Esophagus muscularis mucosa (tissue), 4 donors: ENCODE data around the gene EID3. TPM values are rescaled to one million over a fixed set of nuclear protein-coding genes. Genes with fewer than 3 reads are reported as not detected.
A peak's percentile ranks its signal among the peaks of the same experiment; 100 is the strongest.

Experiments
- DNase-seq: peaks from one replicate; pipeline ENCODE4 v3.0.0-alpha.2; 2017; ENCODE audit errors: extremely low spot score
- H3K27ac ChIP-seq, 4 donors: fragments of 200-600 bp; sonication (generic); replicated peaks in 1 of 4; 1 replicate in 3 of 4; 2 replicates in 1 of 4; pipeline ENCODE4 v1.5.1; 2016 to 2019; ENCODE audit warnings: mild to moderate bottlenecking in 1 of 4
- H3K27me3 ChIP-seq, 4 donors: fragments of 200-600 bp; sonication (generic); one replicate each; pipeline versions ENCODE4 v1.5.1 to v1.6.0; 2016 to 2019
- H3K36me3 ChIP-seq, 4 donors: fragments of 200-600 bp; sonication (generic); one replicate each; pipeline ENCODE4 v1.5.1; 2016 to 2019
- H3K4me1 ChIP-seq, 4 donors: fragments of 200-600 bp; sonication (generic); one replicate each; pipeline ENCODE4 v1.5.1; 2016 to 2019
- H3K4me3 ChIP-seq, 4 donors: fragments of 200-600 bp; sonication (generic); 1 replicate in 2 of 4; 2 replicates in 2 of 4; pipeline ENCODE4 v1.5.1; 2016 to 2019; ENCODE audit warnings: mild to moderate bottlenecking in 4 of 4, moderate library complexity in 1 of 4
- H3K9me3 ChIP-seq, 4 donors: fragments of 200-600 bp; sonication (generic); 1 replicate in 3 of 4; 2 replicates in 1 of 4; pipeline ENCODE4 v1.5.1; 2016 to 2019
- CTCF ChIP-seq, 3 experiments: fragments of 200-600 bp in 2 of 3; fragments of 450-650 bp in 1 of 3; sonication (generic) in 2 of 3; IDR thresholded peaks; one replicate each; pipeline ENCODE4 v1.5.1; 2017 to 2019; ENCODE audit warnings: antibody characterized with exemption in 3 of 3, mild to moderate bottlenecking in 2 of 3, moderate library complexity in 1 of 3
- EP300 ChIP-seq: sonication (generic); formaldehyde crosslinking; IDR thresholded peaks from one replicate; pipeline ENCODE4 v1.6.1; 2017; ENCODE audit warnings: antibody characterized with exemption
- POLR2A ChIP-seq: fragments of 450-650 bp; IDR thresholded peaks from one replicate; pipeline ENCODE4 v1.6.1; 2017; ENCODE audit warnings: antibody characterized with exemption, moderate library complexity, mild to moderate bottlenecking, low read depth
- POLR2AphosphoS5 ChIP-seq, 2 donors: sonication (generic); formaldehyde crosslinking; IDR thresholded peaks; one replicate each; pipeline ENCODE4 v1.6.1; 2017; ENCODE audit warnings: antibody characterized with exemption in 2 of 2
- WGBS: methylation state at CpG from one replicate; pipeline ENCODE4 v1.1.5; 2018; 5-methylcytosine and 5-hydroxymethylcytosine counted together
- intact Hi-C: fragments of 100-400 bp; cut with DNase I; formaldehyde crosslinking; loops from one replicate; pipeline ENCODE4 v1.15.1; 2023
- total RNA-seq, 4 donors: library from RNA; depleted of rRNA; stranded (reverse); fragments of >200 nt; gene quantifications; one replicate each; pipeline versions ENCODE4 v1.1.0 to v1.2.1, GENCODE V29; 2016

The EID3 gene
- total RNA-seq, 4 donors from 2014 or later: 7.6 to 19.5 (median 12.1) TPM

DNA sequence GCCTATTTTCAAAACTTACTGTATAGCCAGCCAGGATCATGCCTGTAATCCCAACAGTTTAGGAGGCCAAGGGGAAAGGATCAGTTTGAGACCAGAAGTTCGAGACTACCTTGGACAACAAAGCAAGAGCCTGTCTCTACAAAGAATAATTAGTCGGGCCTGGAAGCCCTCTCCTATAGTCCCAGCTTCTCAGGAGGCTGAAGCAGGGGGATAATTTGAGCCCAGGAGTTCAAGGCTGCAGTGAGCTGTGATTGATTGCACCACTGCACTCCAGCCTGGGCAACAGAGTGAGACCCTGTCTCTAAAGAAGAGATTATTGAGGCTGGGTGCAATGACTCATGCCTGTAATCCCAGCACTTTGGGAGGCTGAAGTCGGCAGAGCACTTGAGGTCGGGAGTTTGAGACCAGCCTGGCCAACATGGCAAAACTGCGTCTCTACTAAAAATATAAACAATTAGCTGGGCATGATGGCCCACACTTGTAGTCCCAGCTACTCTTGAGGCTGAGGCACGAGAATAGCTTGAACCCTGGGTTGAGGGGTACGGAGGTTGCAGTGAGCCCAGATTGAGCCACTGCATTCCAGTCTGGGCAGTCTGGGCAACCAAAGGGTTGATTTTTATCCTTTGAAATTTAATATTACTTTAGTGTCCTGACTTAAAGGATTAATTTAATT is 14.1 kb downstream of the EID3 start:
- H3K9me3 ChIP-seq: no peaks in the 10 kb centered on the region
- intact Hi-C loops: no loop called here
- H3K36me3 ChIP-seq: peaks cover 86 to 100% (median 95%) of the 10 kb centered on the region in 4 donors
- DNase-seq: no peak
- H3K4me1 ChIP-seq: peaks cover 0 to 11% (median 3%) of the 10 kb centered on the region in 4 donors
- WGBS: 96% methylated on average over 7 of the region's 7 CpGs
- H3K27ac ChIP-seq: no peak overlapping the region
- TF ChIP-seq POLR2AphosphoS5 (IDR thresholded peaks at IDR 0.05): peak in 1 of 2 donors; percentile 16
- TF ChIP-seq EP300: no peak
- H3K4me3 ChIP-seq: no peak overlapping the region
- H3K27me3 ChIP-seq: no peaks in the 10 kb centered on the region

GRCh38 chr12:104319028-104319427 is 15.5 kb downstream of the EID3 start:
- Histone ChIP-seq H3K27ac (no peak overlapping the region), H3K36me3 (peaks cover 73 to 92% (median 85%) of the 10 kb centered on the region in 4 donors), H3K4me3 (no peak overlapping the region), H3K27me3 (no peaks in the 10 kb centered on the region), H3K9me3 (no peaks in the 10 kb centered on the region), H3K4me1 (peaks cover 0 to 11% (median 3%) of the 10 kb centered on the region in 4 donors)
- intact Hi-C loops: no loop called here
- DNase-seq: no peak
- TF ChIP-seq POLR2A: no peak
- no peak for TF ChIP-seq EP300
- TF ChIP-seq CTCF (IDR thresholded peaks at IDR 0.05): no peak
- no peak for TF ChIP-seq POLR2AphosphoS5 (IDR thresholded peaks at IDR 0.05)
- WGBS: 92% methylated on average over 1 of the region's 1 CpG

GRCh38 chr12:104319918-104320626 is 16.5 kb downstream of the EID3 start:
- H3K36me3 ChIP-seq: peaks cover 62 to 92% (median 85%) of the 10 kb centered on the region in 4 donors
- H3K4me1 ChIP-seq: peaks cover 0 to 9% (median 3%) of the 10 kb centered on the region in 4 donors
- TF ChIP-seq POLR2AphosphoS5 (IDR thresholded peaks at IDR 0.05): peak in 1 of 2 donors; percentile 34
- TF ChIP-seq EP300: no peak
- no peak overlapping the region for H3K27ac ChIP-seq
- DNase-seq: no peak
- no peaks in the 10 kb centered on the region for H3K27me3 ChIP-seq
- intact Hi-C loops: no loop called here
- no peak overlapping the region for H3K4me3 ChIP-seq
- WGBS: 79% methylated on average over 1 of the region's 1 CpG
- no peaks in the 10 kb centered on the region for H3K9me3 ChIP-seq

DNA sequence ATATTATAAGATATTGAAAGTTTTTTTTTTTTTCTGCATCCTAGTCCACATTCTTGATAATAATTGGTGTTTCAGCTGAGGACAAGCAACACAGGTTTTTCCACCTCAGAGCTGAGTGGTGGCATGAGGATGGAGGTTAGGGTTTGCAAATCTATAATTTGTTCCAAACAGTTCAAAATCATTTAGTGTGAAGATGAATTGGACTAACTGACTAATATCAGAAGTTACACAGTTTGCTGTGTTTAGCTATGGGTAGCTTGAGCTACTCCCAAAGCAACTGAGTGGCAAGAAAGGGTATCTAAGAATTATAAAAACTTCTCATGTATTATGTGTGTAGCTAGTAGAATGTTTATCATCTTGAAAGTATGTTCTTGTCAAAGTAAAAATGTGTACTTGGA is 17.1 kb downstream of the EID3 start:
- DNase-seq: no peak
- Histone ChIP-seq H3K4me1 (peaks cover 0 to 4% (median 2%) of the 10 kb centered on the region in 4 donors), H3K9me3 (no peaks in the 10 kb centered on the region), H3K4me3 (no peak overlapping the region), H3K27me3 (no peaks in the 10 kb centered on the region), H3K36me3 (peaks cover 61 to 92% (median 86%) of the 10 kb centered on the region in 4 donors), H3K27ac (no peak overlapping the region)
- intact Hi-C loops: no loop called here
- TF ChIP-seq POLR2A (no peak), CTCF (IDR thresholded peaks at IDR 0.05) (no peak), EP300 (no peak), POLR2AphosphoS5 (IDR thresholded peaks at IDR 0.05) (no peak)

GRCh38 chr12:104321949-104322348 is 18.4 kb downstream of the EID3 start:
- Histone ChIP-seq H3K36me3 (peaks cover 61 to 92% (median 84%) of the 10 kb centered on the region in 4 donors), H3K27ac (no peak overlapping the region), H3K4me1 (no peaks in the 10 kb centered on the region), H3K27me3 (no peaks in the 10 kb centered on the region), H3K4me3 (no peak overlapping the region), H3K9me3 (no peaks in the 10 kb centered on the region)
- no peak for TF ChIP-seq CTCF (IDR thresholded peaks at IDR 0.05)
- no peak for TF ChIP-seq POLR2AphosphoS5 (IDR thresholded peaks at IDR 0.05)
- TF ChIP-seq POLR2A: no peak
- TF ChIP-seq EP300: no peak
- no peak for DNase-seq
- intact Hi-C loops: no loop called here
- WGBS: 97% methylated on average over 1 of the region's 1 CpG
